Heart left ventricle (tissue), 16 donors: Measurements from ENCODE around the gene RELB. TPM values are rescaled to one million over a fixed set of nuclear protein-coding genes. Genes with fewer than 3 reads are reported as not detected.

Experiments used
- ATAC-seq, 4 donors: fragments of 200-7000 bp; cut with Tn5 transposase; one replicate each; pipeline ENCODE4 v1.9.1; 2020 to 2022; ENCODE audit warnings: moderate library complexity in 4 of 4, mild to moderate bottlenecking in 3 of 4, moderate number of reproducible peaks in 1 of 4
- DNase-seq, 5 donors: peaks; one replicate each; pipeline ENCODE4 v3.0.0-alpha.2; 2020
- H3K27ac ChIP-seq, 12 donors: fragments of 200-600 bp; sonication (generic) in 4 of 12; one replicate each; pipeline versions ENCODE4 v1.5.0 to v1.8.0; 2016 to 2022; ENCODE audit warnings: mild to moderate bottlenecking in 2 of 12
- H3K27me3 ChIP-seq, 9 donors: fragments of 200-600 bp; sonication (generic) in 2 of 9; one replicate each; pipeline versions ENCODE4 v1.5.1 to v1.8.0; 2016 to 2022; ENCODE audit warnings: mild to moderate bottlenecking in 3 of 9
- H3K36me3 ChIP-seq, 9 donors: fragments of 200-600 bp; sonication (generic) in 2 of 9; one replicate each; pipeline versions ENCODE4 v1.5.0 to v1.8.0; 2018 to 2022; ENCODE audit warnings: mild to moderate bottlenecking in 2 of 9
- H3K4me1 ChIP-seq, 12 donors: fragments of 200-600 bp; sonication (generic) in 4 of 12; one replicate each; pipeline versions ENCODE4 v1.5.0 to v1.8.0; 2016 to 2022; ENCODE audit warnings: mild to moderate bottlenecking in 3 of 12
- H3K4me3 ChIP-seq, 12 donors: fragments of 200-600 bp; sonication (generic) in 4 of 12; one replicate each; pipeline versions ENCODE4 v1.5.0 to v1.8.0; 2017 to 2022; ENCODE audit warnings: mild to moderate bottlenecking in 9 of 12, moderate library complexity in 4 of 12
- H3K9me3 ChIP-seq, 12 donors: fragments of 200-600 bp; sonication (generic) in 4 of 12; one replicate each; pipeline versions ENCODE4 v1.5.0 to v1.8.0; 2016 to 2022; ENCODE audit warnings: mild to moderate bottlenecking in 1 of 12
- CTCF ChIP-seq, 12 donors: fragments of 200-600 bp; sonication (generic) in 4 of 12; IDR thresholded peaks; one replicate each; pipeline versions ENCODE4 v1.5.0 to v1.8.0; 2018 to 2022; ENCODE audit warnings: antibody characterized with exemption in 12 of 12, mild to moderate bottlenecking in 5 of 12
- POLR2A ChIP-seq, 2 donors: fragments of 450-650 bp; IDR thresholded peaks; one replicate each; pipeline ENCODE4 v1.6.1; 2017; ENCODE audit warnings: antibody characterized with exemption in 2 of 2, mild to moderate bottlenecking in 2 of 2, moderate library complexity in 2 of 2
- WGBS, 4 donors: extraction: QIAGEN DNeasy Blood & Tissue Kit in 2 of 4; methylation state at CpG; one replicate each; pipeline versions ENCODE4 v1.1.5 to v1.1.7; 2013 to 2018; 5-methylcytosine and 5-hydroxymethylcytosine counted together
- intact Hi-C, 10 donors: fragments of 100-400 bp; cut with DNase I; formaldehyde crosslinking; loops; one replicate each; pipeline versions ENCODE4 v1.11.1 to v1.14.2; 2022
- long read RNA-seq, 3 donors: library from polyadenylated mRNA; unstranded; transcript quantifications; one replicate each; pipeline ENCODE4 v2.0.0, GENCODE V29; 2020 to 2021
- polyA plus RNA-seq, 2 donors: library from polyadenylated mRNA; stranded (reverse); fragments of 200-250 nt; gene quantifications; one replicate each; pipeline ENCODE4 v1.2.3, GENCODE V29; 2013
- total RNA-seq, 9 donors: library from RNA; depleted of rRNA in 2 of 9; stranded (reverse); fragments of >200 nt in 2 of 9; fragmentation: NEBNext Ultra II Directional in 3 of 9; extraction: Animal tissue kit (Norgen Biotek cat#: 25700) in 3 of 9; gene quantifications; one replicate each; pipeline versions ENCODE4 v1.1.0 to v1.2.4, GENCODE V29; 2016 to 2023
- donor health status: ischemic (EF 13 %, LVEDD 7.1; RV severe dilation, severe dysfunction).
- donor health status: healthy with polysubstance abuse.
- donor health status: DM: no; HTN: yes; CAD: no.
- donor health status: DM: no; HTN: no; CAD: no.
- donor health status: ischemic (EF 25% LVEDD 6.9; RV normal size, moderate dysfunction).
- donor health status: ischemic (EF 25% LVEDD 5.7; RV mildly dilated, moderate dysfunction).
- donor health status: healthy.
- donor health status: DM: yes; HTN: yes; CAD: no.
- donor health status: ischemic (EF 35%, LVEDD 5.7; RV mildly dilated, moderate dysfunction).
- donor health status: nonischemic (EF 11% LVEDD 7.7; RV severe dilation, severe dysfunction).
- donor health status: DM: yes; HTN: yes; CAD: no.
- donor health status: PGD.
- donor health status: ischemic (EF 29% LVEDD 5.4; RV normal size, mild dysfunction).
- donor health status: nonischemic (EF 23%, LVEDD 6.1; RV moderate dilation, normal function).

RELB gene
- total RNA-seq (10 to 100 TPM in 2 of 9 donors, 1 to 10 TPM in 7; 2.8 to 23.2 (median 6.7) TPM), polyA plus RNA-seq (10 to 100 TPM in 1 of 2 donors, 1 to 10 TPM in 1; 1.6 to 15.0 TPM)
- long read RNA-seq, donor 1, partial matches to known transcripts = 3 of 6 reads
- long read RNA-seq, donor 1, other reads (novel, unspliced or antisense) = 2 of 6 reads
- long read RNA-seq, donor 2, partial matches to known transcripts = 2 of 2 reads
- long read RNA-seq, donor 2, other reads (novel, unspliced or antisense) = 0 of 2 reads
- long read RNA-seq, donor 3, partial matches to known transcripts = 3 of 7 reads
- long read RNA-seq, donor 3, other reads (novel, unspliced or antisense) = 0 of 7 reads

- intact Hi-C loops = loop anchor here in 2 of 10 donors (2.0 to 5.0 kb wide), 3 partner anchors 44 to 91 kb away; partner anchors contain the start of genes CLPTM1 (in 2 of the 2) and PPP1R37 (in 1 of the 2)
- Histone ChIP-seq H3K4me3 (peak within 1 kb of the TSS; percentile 52 to 95 (median 88)), H3K36me3 (peaks cover 0 to 32% (median 1%) of the 10 kb centered on the region in 9 donors), H3K9me3 (no peaks in the 10 kb centered on the region), H3K27me3 (no peaks in the 10 kb centered on the region), H3K4me1 (peaks cover 0 to 14% (median 10%) of the 10 kb centered on the region in 12 donors), H3K27ac (peak within 1 kb of the TSS; percentile 88 to 100 (median 98))
- ATAC-seq (peak; percentile 28 to 71 (median 62)), DNase-seq (peak; percentile 96 to 98 (median 97))
- 1 to 9% (median 4%) methylated on average over 23 to 79 of the region's 79 CpGs for WGBS, 4 donors
- TF ChIP-seq CTCF (IDR thresholded peaks at IDR 0.05) (no peak), POLR2A (IDR thresholded peaks at IDR 0.05) (no peak)
These were observed at the start of gene RELB for GRCh38 chr19:45001087-45001739. Gene RELB, plus strand, starts transcription at chr19:45001464. Its CDS starts 116 bp downstream, at chr19:45001580.

- ATAC-seq (no peak), DNase-seq (no peak)
- Histone ChIP-seq H3K27me3 (no peaks in the 10 kb centered on the region), H3K27ac (peak overlapping the region; percentile 89 to 98 (median 95)), H3K9me3 (no peaks in the 10 kb centered on the region), H3K36me3 (peaks cover 0 to 21% (median 10%) of the 10 kb centered on the region in 9 donors), H3K4me1 (peaks cover 0 to 57% (median 41%) of the 10 kb centered on the region in 12 donors), H3K4me3 (peak overlapping the region; percentile 70 to 100 (median 88))
- no peak for TF ChIP-seq POLR2A (IDR thresholded peaks at IDR 0.05)
- no peak for TF ChIP-seq CTCF (IDR thresholded peaks at IDR 0.05)
- WGBS, 4 donors = 26 to 32% (median 29%) methylated on average over 13 of the region's 13 CpGs
- intact Hi-C loops = loop anchor here in 5 of 10 donors (2.0 to 10.0 kb wide), 5 partner anchors 47 to 169 kb away; partner anchors contain the start of genes APOE (in 1 of the 5) and RELB (in 1 of the 5)
These were observed 47.0 kb upstream of the RELB start for GRCh38 chr19:44954278-44954648.

- WGBS, 4 donors = 0 to 1% (median 1%) methylated on average over 34 to 65 of the region's 65 CpGs
- peak; percentile 95 to 97 (median 96) for ATAC-seq
- Histone ChIP-seq H3K27me3 (no peaks in the 10 kb centered on the region), H3K36me3 (peaks cover 0 to 18% (median 6%) of the 10 kb centered on the region in 9 donors), H3K9me3 (no peaks in the 10 kb centered on the region), H3K4me3 (peak within 1 kb of the TSS; percentile 70 to 100 (median 90)), H3K27ac (peak within 1 kb of the TSS; percentile 89 to 98 (median 95)), H3K4me1 (peaks cover 0 to 62% (median 41%) of the 10 kb centered on the region in 12 donors)
- peak; percentile 98 to 99 (median 98) for DNase-seq
- intact Hi-C loops = loop anchor here in 6 of 10 donors (1.0 to 10.0 kb wide), 8 partner anchors 42 to 170 kb away; partner anchors contain the start of genes RELB (in 2 of the 6), APOE (in 1 of the 6) and CLASRP (in 1 of the 6)
- TF ChIP-seq POLR2A (IDR thresholded peaks at IDR 0.05) (peak in 1 of 2 donors; percentile 28), CTCF (IDR thresholded peaks at IDR 0.05) (peak in 1 of 12 donors; percentile 8)
These were observed 46.4 kb upstream of the RELB start, which contains the start of gene CLPTM1 for GRCh38 chr19:44954649-44955504. Gene CLPTM1, plus strand, starts transcription at chr19:44955380. Its CDS starts 16 bp downstream, at chr19:44955396.
